OCI-LY7 (cell line): ENCODE data around the gene MFSD2A. TPM values are rescaled to one million over a fixed set of nuclear protein-coding genes. Genes with fewer than 3 reads are reported as not detected.

Experiments used
- BruUV-seq: library from RNA; stranded (reverse); fragments of 400-500 nt; replicated peaks from 2 replicates; lab custom pipeline; 2021; lab: Mats Ljungman, UMichigan
- CTCF ChIA-PET: fragments of 300-600 bp; sonication (Branson Sonifier 250); formaldehyde crosslinking; loops from one replicate; lab custom pipeline; 2022; ENCODE audit warnings: antibody characterized with exemption; ENCODE audit not compliant: unreplicated experiment; lab: Charles Lee
- POLR2A ChIA-PET: fragments of 300-600 bp; sonication (Branson Sonifier 250); formaldehyde crosslinking; loops from one replicate; lab custom pipeline; 2022; ENCODE audit warnings: antibody characterized with exemption; lab: Charles Lee
- DNase-seq: peaks from one replicate; pipeline ENCODE4 v3.0.0-alpha.2; 2015; ENCODE audit warnings: low spot score
- H2AFZ ChIP-seq: fragments of 200-600 bp; sonication (generic), shearing (Covaris generic); 2 replicates; pipeline ENCODE4 v1.6.1; 2014; ENCODE audit warnings: mild to moderate bottlenecking, antibody characterized with exemption, low read length, moderate library complexity
- H3K27ac ChIP-seq: fragments of 200-600 bp; sonication (generic); 2 replicates; pipeline ENCODE4 v1.5.1; 2014; ENCODE audit warnings: mixed run types, low read depth, mild to moderate bottlenecking, moderate library complexity, low read length, inconsistent platforms; ENCODE audit not compliant: poor library complexity, severe bottlenecking
- H3K36me3 ChIP-seq: fragments of 200-600 bp; sonication (generic); 2 replicates; pipeline ENCODE4 v1.6.1; 2014; ENCODE audit warnings: mild to moderate bottlenecking, antibody characterized with exemption, low read length, moderate library complexity, mixed read lengths; ENCODE audit not compliant: insufficient read depth
- H3K4me1 ChIP-seq: fragments of 200-600 bp; sonication (generic); 2 replicates; pipeline ENCODE4 v1.5.1; 2014; ENCODE audit warnings: mild to moderate bottlenecking, low read length; ENCODE audit not compliant: insufficient read depth, poor library complexity, severe bottlenecking
- H3K4me2 ChIP-seq: fragments of 200-600 bp; sonication (generic); 2 replicates; pipeline ENCODE4 v1.6.1; 2014; ENCODE audit warnings: mild to moderate bottlenecking, low read length
- H3K4me3 ChIP-seq: fragments of 200-600 bp; sonication (generic); 2 replicates; pipeline ENCODE4 v1.5.1; 2014; ENCODE audit warnings: mild to moderate bottlenecking, low read depth, low read length; ENCODE audit not compliant: poor library complexity, severe bottlenecking
- H3K79me2 ChIP-seq: fragments of 200-600 bp; sonication (generic); 2 replicates; pipeline ENCODE4 v1.6.1; 2016; ENCODE audit warnings: low read depth, mild to moderate bottlenecking, low read length, moderate library complexity, mixed read lengths; ENCODE audit not compliant: insufficient read depth
- H3K9me2 ChIP-seq: fragments of 200-600 bp; sonication (generic); 2 replicates; pipeline ENCODE4 v1.6.1; 2016; ENCODE audit warnings: mild to moderate bottlenecking, low read length, mixed read lengths; ENCODE audit not compliant: insufficient read depth
- H3K9me3 ChIP-seq: fragments of 200-600 bp; sonication (generic); 2 replicates; pipeline ENCODE4 v1.6.1; 2014; ENCODE audit warnings: mild to moderate bottlenecking, mixed run types, low read length, mixed read lengths
- H4K20me1 ChIP-seq: fragments of 200-600 bp; sonication (generic); 2 replicates; pipeline ENCODE4 v1.6.1; 2014; ENCODE audit warnings: mild to moderate bottlenecking, antibody characterized with exemption, low read length, moderate library complexity, mixed read lengths; ENCODE audit not compliant: insufficient read depth
- EZH2phosphoT487 ChIP-seq: fragments of 200-600 bp; sonication (generic); IDR thresholded peaks from 2 replicates; pipeline ENCODE4 v1.6.1; 2018; ENCODE audit warnings: low read depth, borderline replicate concordance, mild to moderate bottlenecking, mixed run types, antibody characterized with exemption, low read length, moderate library complexity, mixed read lengths
- intact Hi-C: fragments of 100-400 bp; cut with micrococcal nuclease; formaldehyde crosslinking; loops from one replicate; pipeline ENCODE4 v1.10.0; 2022; ENCODE audit not compliant: unreplicated experiment
- total RNA-seq, 2 experiments: library from RNA; depleted of rRNA in 1 of 2; stranded (reverse); fragments of >200 nt in 1 of 2; shearing (Covaris generic) in 1 of 2; gene quantifications; 2 replicates each; pipeline ENCODE4 v1.2.3, GENCODE V29; 2014 to 2022
- TF ChIP-seq, protein P1 (sequence below): fragments of 200-600 bp; sonication (generic); conservative IDR thresholded peaks from 2 replicates; pipeline ENCODE4 v1.5.1; 2014; ENCODE audit warnings: mild to moderate bottlenecking, antibody characterized with exemption, low read length, moderate library complexity, mixed read lengths

MFSD2A gene
- total RNA-seq, 2 experiments from 2014 or later, result 9.9 to 13.4 TPM

GRCh38 chr1:39969531-39970270 is 14.8 kb downstream of the MFSD2A start:
- Histone ChIP-seq H3K36me3 (peaks cover 36% of the 10 kb centered on the region; the same call in 1 of the 2 replicates), H3K9me2 (no peaks in the 10 kb centered on the region), H2AFZ (no peak overlapping the region), H4K20me1 (no peaks in the 10 kb centered on the region), H3K27ac (no peak overlapping the region), H3K4me3 (no peak overlapping the region), H3K4me2 (no peak overlapping the region), H3K79me2 (no peaks in the 10 kb centered on the region), H3K9me3 (no peaks in the 10 kb centered on the region), H3K4me1 (no peaks in the 10 kb centered on the region)
- no peak for DNase-seq
- intact Hi-C loops, result no loop called here
- BruUV-seq, result no TSS peak
- ChIA-PET POLR2A (interaction anchor here (0.5 to 0.6 kb wide), 2 partner anchors 315 to 1926 kb away, joined by 3 read pairs; no protein-coding TSS in a partner anchor), CTCF (no interaction called here)
- TF ChIP-seq EZH2phosphoT487, result no peak
- TF ChIP-seq, protein P1, sequence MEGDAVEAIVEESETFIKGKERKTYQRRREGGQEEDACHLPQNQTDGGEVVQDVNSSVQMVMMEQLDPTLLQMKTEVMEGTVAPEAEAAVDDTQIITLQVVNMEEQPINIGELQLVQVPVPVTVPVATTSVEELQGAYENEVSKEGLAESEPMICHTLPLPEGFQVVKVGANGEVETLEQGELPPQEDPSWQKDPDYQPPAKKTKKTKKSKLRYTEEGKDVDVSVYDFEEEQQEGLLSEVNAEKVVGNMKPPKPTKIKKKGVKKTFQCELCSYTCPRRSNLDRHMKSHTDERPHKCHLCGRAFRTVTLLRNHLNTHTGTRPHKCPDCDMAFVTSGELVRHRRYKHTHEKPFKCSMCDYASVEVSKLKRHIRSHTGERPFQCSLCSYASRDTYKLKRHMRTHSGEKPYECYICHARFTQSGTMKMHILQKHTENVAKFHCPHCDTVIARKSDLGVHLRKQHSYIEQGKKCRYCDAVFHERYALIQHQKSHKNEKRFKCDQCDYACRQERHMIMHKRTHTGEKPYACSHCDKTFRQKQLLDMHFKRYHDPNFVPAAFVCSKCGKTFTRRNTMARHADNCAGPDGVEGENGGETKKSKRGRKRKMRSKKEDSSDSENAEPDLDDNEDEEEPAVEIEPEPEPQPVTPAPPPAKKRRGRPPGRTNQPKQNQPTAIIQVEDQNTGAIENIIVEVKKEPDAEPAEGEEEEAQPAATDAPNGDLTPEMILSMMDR, result no peak

- intact Hi-C loops, result no loop called here
- H3K9me2 ChIP-seq, result no peaks in the 10 kb centered on the region
- no peaks in the 10 kb centered on the region for H3K79me2 ChIP-seq
- no peak overlapping the region for H3K27ac ChIP-seq
- POLR2A ChIA-PET, result interaction anchor here (0.5 to 0.6 kb wide), 2 partner anchors 316 to 1926 kb away, joined by 3 read pairs; no protein-coding TSS in a partner anchor
- no peak overlapping the region for H3K4me2 ChIP-seq
- no peaks in the 10 kb centered on the region for H3K4me1 ChIP-seq
- H3K9me3 ChIP-seq, result no peaks in the 10 kb centered on the region
- no peaks in the 10 kb centered on the region for H4K20me1 ChIP-seq
- no peak for DNase-seq
- peaks cover 34% of the 10 kb centered on the region; the same call in 1 of the 2 replicates for H3K36me3 ChIP-seq
- TF ChIP-seq, protein P1, result no peak
- BruUV-seq, result no TSS peak
- H3K4me3 ChIP-seq, result no peak overlapping the region
- no peak overlapping the region for H2AFZ ChIP-seq
- CTCF ChIA-PET, result no interaction called here
Observed at GRCh38 chr1:39970274-39970673, 15.3 kb downstream of the MFSD2A start.

- ChIA-PET CTCF (no interaction called here), POLR2A (interaction anchor here (0.7 to 1.3 kb wide), 2 partner anchors 11 to 15 kb away, joined by 3 to 5 read pairs; no protein-coding TSS in a partner anchor)
- Histone ChIP-seq H3K9me3 (no peaks in the 10 kb centered on the region), H3K36me3 (peaks cover 33% of the 10 kb centered on the region; the same call in 1 of the 2 replicates), H3K27ac (no peak overlapping the region), H4K20me1 (no peaks in the 10 kb centered on the region), H3K9me2 (no peaks in the 10 kb centered on the region), H2AFZ (no peak overlapping the region), H3K4me3 (no peak overlapping the region), H3K4me2 (no peak overlapping the region), H3K79me2 (no peaks in the 10 kb centered on the region), H3K4me1 (no peaks in the 10 kb centered on the region)
- BruUV-seq, result no TSS peak
- DNase-seq, result no peak
- TF ChIP-seq EZH2phosphoT487, result no peak
- TF ChIP-seq, protein P1, result no peak
- intact Hi-C loops, result no loop called here
Observed at GRCh38 chr1:39971138-39971537, 16.2 kb downstream of the MFSD2A start.
